ENCODE measurements around the gene PHACTR3.
A peak's percentile ranks its signal among the peaks of the same experiment; 100 is the strongest.

PHACTR3 gene

GRCh38 chr20:59569305-59569704, 35.0 kb upstream of the PHACTR3 start:
- TF ChIP-seq CTCF (IDR thresholded peaks at IDR 0.05; ENCODE audit: extremely low read depth, missing control alignments) = no peak
- no peak for DNase-seq (ENCODE audit: low spot score)

- DNase-seq (ENCODE audit: low spot score) = no peak
- TF ChIP-seq CTCF (IDR thresholded peaks at IDR 0.05; ENCODE audit: extremely low read depth, missing control alignments) = no peak
These were observed 33.2 kb upstream of the PHACTR3 start for GRCh38 chr20:59571151-59571550.

GRCh38 chr20:59571551-59572314, 32.6 kb upstream of the PHACTR3 start:
- DNase-seq (ENCODE audit: low spot score) = peak; percentile 84
- TF ChIP-seq CTCF (IDR thresholded peaks at IDR 0.05; ENCODE audit: extremely low read depth, missing control alignments) = peak; percentile 84

GRCh38 chr20:59572515-59572914, 31.8 kb upstream of the PHACTR3 start:
- no peak for TF ChIP-seq CTCF (IDR thresholded peaks at IDR 0.05; ENCODE audit: extremely low read depth, missing control alignments)
- DNase-seq (ENCODE audit: low spot score) = no peak

- DNase-seq (ENCODE audit: low spot score) = no peak
- no peak for TF ChIP-seq CTCF (IDR thresholded peaks at IDR 0.05; ENCODE audit: extremely low read depth, missing control alignments)
These were observed 30.5 kb upstream of the PHACTR3 start for GRCh38 chr20:59573837-59574236.

GRCh38 chr20:59574308-59574707, 30.0 kb upstream of the PHACTR3 start:
- no peak for TF ChIP-seq CTCF (IDR thresholded peaks at IDR 0.05; ENCODE audit: extremely low read depth, missing control alignments)
- no peak for DNase-seq (ENCODE audit: low spot score)

- DNase-seq (ENCODE audit: low spot score) = no peak
- no peak for TF ChIP-seq CTCF (IDR thresholded peaks at IDR 0.05; ENCODE audit: extremely low read depth, missing control alignments)
These were observed 29.1 kb upstream of the PHACTR3 start for GRCh38 chr20:59575216-59575615.

Data from GM20000 (cell line).